GM21528 (cell line): ENCODE measurements around the gene ZNF346.
A peak's percentile ranks its signal among the peaks of the same experiment; 100 is the strongest.

Experiments
- ATAC-seq: cut with Tn5 transposase; IDR thresholded peaks from one replicate; pipeline ENCODE4 v1.9.1; 2021; ENCODE audit warnings: mild to moderate bottlenecking, moderate library complexity; ENCODE audit not compliant: unreplicated experiment, low FRiP score

Gene ZNF346

GRCh38 chr5:177064500-177065277 is 42.2 kb downstream of the ZNF346 start:
- ATAC-seq, result no peak

GRCh38 chr5:177065491-177065890 is 43.0 kb downstream of the ZNF346 start:
- ATAC-seq, result no peak

- no peak for ATAC-seq
These were observed 43.7 kb downstream of the ZNF346 start for GRCh38 chr5:177066224-177066623.

GRCh38 chr5:177067503-177067902 is 45.0 kb downstream of the ZNF346 start:
- ATAC-seq, result no peak

- ATAC-seq, result no peak
These were observed 48.2 kb downstream of the ZNF346 start for GRCh38 chr5:177070536-177071191.

- no peak for ATAC-seq
These were observed 49.3 kb downstream of the ZNF346 start for GRCh38 chr5:177071666-177072385.

GRCh38 chr5:177077335-177077734 is 54.8 kb downstream of the ZNF346 start:
- ATAC-seq, result no peak

- no peak for ATAC-seq
These were observed 57.1 kb downstream of the ZNF346 start for GRCh38 chr5:177079606-177080005.

GRCh38 chr5:177080265-177080664 is 57.8 kb downstream of the ZNF346 start:
- no peak for ATAC-seq

- no peak for ATAC-seq
These were observed 59.4 kb downstream of the ZNF346 start for GRCh38 chr5:177081859-177082258.

- no peak for ATAC-seq
These were observed 60.9 kb downstream of the ZNF346 start for GRCh38 chr5:177083357-177083756.

GRCh38 chr5:177084175-177084574 is 61.7 kb downstream of the ZNF346 start:
- no peak for ATAC-seq

GRCh38 chr5:177085985-177086653 is 63.6 kb downstream of the ZNF346 start:
- ATAC-seq, result no peak

GRCh38 chr5:177086654-177087397 is 64.3 kb downstream of the ZNF346 start, which contains the start of gene FGFR4:
Gene FGFR4, plus strand, starts transcription at chr5:177086915. Its CDS starts 2,688 bp downstream, at chr5:177089603.
- ATAC-seq, result peak; percentile 56

- ATAC-seq, result no peak
These were observed 65.0 kb downstream of the ZNF346 start for GRCh38 chr5:177087398-177088005.

- ATAC-seq, result no peak
These were observed 66.6 kb downstream of the ZNF346 start for GRCh38 chr5:177089127-177089526.

GRCh38 chr5:177089825-177090641 is 67.5 kb downstream of the ZNF346 start:
- no peak for ATAC-seq

- no peak for ATAC-seq
These were observed 68.3 kb downstream of the ZNF346 start for GRCh38 chr5:177090813-177091212.

- ATAC-seq, result no peak
These were observed 68.7 kb downstream of the ZNF346 start for GRCh38 chr5:177091232-177091631.
